Mucosa of descending colon (tissue), 3 donors: ENCODE data around the gene LRBA. TPM values are rescaled to one million over a fixed set of nuclear protein-coding genes. Genes with fewer than 3 reads are reported as not detected.

Experiments
- ATAC-seq: fragments of 200-7000 bp; cut with Tn5 transposase; one replicate; pipeline ENCODE4 v1.9.1; 2020; ENCODE audit warnings: mild to moderate bottlenecking, moderate library complexity
- DNase-seq, 3 donors: peaks; one replicate each; pipeline ENCODE4 v3.0.0-alpha.2; 2020
- H3K36me3 ChIP-seq: fragments of 200-600 bp; one replicate; pipeline ENCODE4 v1.8.0; 2021; ENCODE audit warnings: low read depth, mild to moderate bottlenecking
- H3K4me1 ChIP-seq: fragments of 200-600 bp; one replicate; pipeline ENCODE4 v1.8.0; 2021; ENCODE audit warnings: low read depth, mild to moderate bottlenecking
- H3K4me3 ChIP-seq: fragments of 200-600 bp; one replicate; pipeline ENCODE4 v1.8.0; 2021; ENCODE audit warnings: mild to moderate bottlenecking
- H3K9me3 ChIP-seq: fragments of 200-600 bp; one replicate; pipeline ENCODE4 v1.8.0; 2021; ENCODE audit warnings: mild to moderate bottlenecking
- CTCF ChIP-seq: fragments of 200-600 bp; IDR thresholded peaks from one replicate; pipeline ENCODE4 v1.8.0; 2022; ENCODE audit warnings: antibody characterized with exemption, mild to moderate bottlenecking
- intact Hi-C, 2 donors: fragments of 100-400 bp; cut with DNase I in 1 of 2; cut with micrococcal nuclease in 1 of 2; formaldehyde crosslinking; loops; one replicate each; pipeline versions ENCODE4 v1.11.0 to v1.11.1; 2022; cut with DNase I, micrococcal nuclease
- total RNA-seq, 3 donors: library from RNA; stranded (reverse); fragmentation: NEBNext Ultra II Directional in 2 of 3; extraction: Animal tissue kit (Norgen Biotek cat#: 25700) in 2 of 3; gene quantifications; one replicate each; pipeline versions ENCODE4 v1.2.1 to v1.2.4, GENCODE V29; 2021 to 2023
- donor health status: DM: no; HTN: no; CAD: no; lungs with moderate emphysema.
- donor health status: DM: no; HTN: no; CAD: no.
- donor health status: DM: no; HTN: yes; CAD: no.

Gene LRBA
- total RNA-seq, 3 donors from 2014 or later, result 69.8 to 98.4 (median 76.2) TPM

GRCh38 chr4:150911326-150911725, 103.8 kb downstream of the LRBA start:
- DNase-seq (no peak), ATAC-seq (no peak)
- intact Hi-C loops, result no loop called here
- Histone ChIP-seq H3K36me3 (no peaks in the 10 kb centered on the region), H3K9me3 (peaks cover 8% of the 10 kb centered on the region), H3K4me1 (no peaks in the 10 kb centered on the region), H3K4me3 (no peak overlapping the region)
- TF ChIP-seq CTCF, result no peak

GRCh38 chr4:150909116-150909515, 106.0 kb downstream of the LRBA start:
- TF ChIP-seq CTCF, result no peak
- no peak for DNase-seq
- H3K4me1 ChIP-seq, result no peaks in the 10 kb centered on the region
- ATAC-seq, result no peak
- H3K9me3 ChIP-seq, result peaks cover 8% of the 10 kb centered on the region
- H3K36me3 ChIP-seq, result no peaks in the 10 kb centered on the region
- intact Hi-C loops, result no loop called here
- no peak overlapping the region for H3K4me3 ChIP-seq

- H3K4me1 ChIP-seq, result no peaks in the 10 kb centered on the region
- no peak overlapping the region for H3K4me3 ChIP-seq
- no peaks in the 10 kb centered on the region for H3K36me3 ChIP-seq
- ATAC-seq (no peak), DNase-seq (no peak)
- H3K9me3 ChIP-seq, result peaks cover 7% of the 10 kb centered on the region
- intact Hi-C loops, result no loop called here
- no peak for TF ChIP-seq CTCF
These were observed 108.0 kb downstream of the LRBA start for GRCh38 chr4:150906987-150907633.

- no peak for TF ChIP-seq CTCF
These were observed 110.4 kb downstream of the LRBA start for GRCh38 chr4:150904671-150905070.

GRCh38 chr4:150903603-150904002, 111.5 kb downstream of the LRBA start:
- Histone ChIP-seq H3K4me3 (no peak overlapping the region), H3K36me3 (no peaks in the 10 kb centered on the region), H3K4me1 (no peaks in the 10 kb centered on the region), H3K9me3 (no peaks in the 10 kb centered on the region)
- ATAC-seq, result no peak
- TF ChIP-seq CTCF, result no peak
- intact Hi-C loops, result no loop called here
- DNase-seq, result no peak

More at GRCh38 chr4:150904671-150905070, 110.4 kb downstream of the LRBA start:
- DNase-seq (no peak), ATAC-seq (no peak)
- intact Hi-C loops, result no loop called here
- H3K9me3 ChIP-seq, result no peaks in the 10 kb centered on the region
- no peak overlapping the region for H3K4me3 ChIP-seq
- H3K4me1 ChIP-seq, result no peaks in the 10 kb centered on the region
- no peaks in the 10 kb centered on the region for H3K36me3 ChIP-seq

- DNase-seq (no peak), ATAC-seq (no peak)
- no peak overlapping the region for H3K4me3 ChIP-seq
- H3K4me1 ChIP-seq, result no peaks in the 10 kb centered on the region
- H3K36me3 ChIP-seq, result no peaks in the 10 kb centered on the region
- TF ChIP-seq CTCF, result no peak
- intact Hi-C loops, result no loop called here
- H3K9me3 ChIP-seq, result no peaks in the 10 kb centered on the region
These were observed 118.6 kb downstream of the LRBA start for GRCh38 chr4:150896497-150896896.
